PC-3 (cell line): Measurements from ENCODE around the gene PRELID1. TPM values are rescaled to one million over a fixed set of nuclear protein-coding genes. Genes with fewer than 3 reads are reported as not detected.

Experiments used
- ATAC-seq: fragments of 200-7000 bp; cut with Tn5 transposase; 2 replicates; pipeline ENCODE4 v1.9.1; 2020; ENCODE audit warnings: mild to moderate bottlenecking, moderate library complexity
- BruUV-seq: library from RNA; stranded (reverse); fragments of 400-500 nt; replicated peaks from 2 replicates; lab custom pipeline; 2021; lab: Mats Ljungman, UMichigan
- CTCF ChIA-PET: fragments of 300-600 bp; sonication (Branson Sonifier 250); formaldehyde crosslinking; loops from one replicate; lab custom pipeline; 2022; ENCODE audit warnings: antibody characterized with exemption; lab: Charles Lee
- POLR2A ChIA-PET: fragments of 300-600 bp; sonication (Branson Sonifier 250); formaldehyde crosslinking; loops from one replicate; lab custom pipeline; 2022; ENCODE audit warnings: antibody characterized with exemption; ENCODE audit not compliant: unreplicated experiment; lab: Charles Lee
- DNase-seq: peaks from one replicate; pipeline ENCODE4 v3.0.0-alpha.2; 2015
- H2AFZ ChIP-seq: fragments of 300-600 bp; sonication (generic); 2 replicates; pipeline ENCODE4 v1.6.0; 2016; ENCODE audit warnings: antibody characterized with exemption, low read length
- H3F3A ChIP-seq: fragments of 300-600 bp; sonication (generic); one replicate; pipeline ENCODE4 v1.6.0; 2017; ENCODE audit warnings: antibody characterized with exemption, low read length, control low read depth, mild to moderate bottlenecking; ENCODE audit not compliant: unreplicated experiment
- H3K27ac ChIP-seq: fragments of 300-600 bp; sonication (generic); 2 replicates; pipeline ENCODE4 v1.5.1; 2016; ENCODE audit warnings: mild to moderate bottlenecking, low read length
- H3K27me3 ChIP-seq: fragments of 300-600 bp; sonication (generic); 2 replicates; pipeline ENCODE4 v1.6.1; 2016; ENCODE audit warnings: low read length, mixed read lengths
- H3K36me3 ChIP-seq: fragments of 300-600 bp; sonication (generic); 2 replicates; pipeline ENCODE4 v1.6.1; 2016; ENCODE audit warnings: low read depth, mixed run types, low read length, mixed read lengths
- H3K4me1 ChIP-seq: fragments of 300-600 bp; sonication (generic); 2 replicates; pipeline ENCODE4 v1.5.1; 2016; ENCODE audit warnings: low read length; ENCODE audit not compliant: insufficient read depth
- H3K4me2 ChIP-seq: fragments of 300-600 bp; sonication (generic); 2 replicates; pipeline ENCODE4 v1.6.0; 2016; ENCODE audit warnings: low read length
- H3K4me3 ChIP-seq: fragments of 300-600 bp; sonication (generic); 2 replicates; pipeline ENCODE4 v1.5.1; 2016; ENCODE audit warnings: mild to moderate bottlenecking, low read length, mixed read lengths
- H3K79me2 ChIP-seq: fragments of 300-600 bp; sonication (generic); 2 replicates; pipeline ENCODE4 v1.6.1; 2017; ENCODE audit warnings: low read length, mixed read lengths
- H3K9ac ChIP-seq: fragments of 300-600 bp; sonication (generic); 2 replicates; pipeline ENCODE4 v1.6.0; 2016; ENCODE audit warnings: mild to moderate bottlenecking, low read length
- H3K9me2 ChIP-seq: fragments of 300-600 bp; sonication (generic); replicated peaks from 2 replicates; pipeline ENCODE4 v1.6.1; 2016; ENCODE audit warnings: mixed run types, low read length, mixed read lengths
- H3K9me3 ChIP-seq: fragments of 300-600 bp; sonication (generic); 2 replicates; pipeline ENCODE4 v1.6.1; 2016; ENCODE audit warnings: low read length, mixed read lengths
- H4K20me1 ChIP-seq: fragments of 300-600 bp; sonication (generic); 2 replicates; pipeline ENCODE4 v1.6.1; 2016; ENCODE audit warnings: low read length, mixed read lengths
- CTCF ChIP-seq: fragments of 300-600 bp; sonication (generic); conservative IDR thresholded peaks from 2 replicates; pipeline ENCODE4 v1.5.1; 2017; ENCODE audit warnings: antibody characterized with exemption, low read depth, mild to moderate bottlenecking, low read length
- EZH2 ChIP-seq: fragments of 300-600 bp; sonication (generic); IDR thresholded peaks from one replicate; pipeline ENCODE4 v1.6.1; 2017; ENCODE audit warnings: antibody characterized with exemption, mild to moderate bottlenecking, low read length; ENCODE audit not compliant: unreplicated experiment
- EZH2phosphoT487 ChIP-seq: fragments of 300-600 bp; sonication (generic); IDR thresholded peaks from 2 replicates; pipeline ENCODE4 v1.6.1; 2018; ENCODE audit warnings: mild to moderate bottlenecking, antibody characterized with exemption, low read length, borderline replicate concordance
- intact Hi-C: fragments of 100-400 bp; cut with micrococcal nuclease; formaldehyde crosslinking; loops from 2 replicates; pipeline ENCODE4 v1.9.0; 2023
- total RNA-seq: library from RNA; depleted of rRNA; stranded (reverse); fragments of >200 nt; gene quantifications from 2 replicates; pipeline ENCODE4 v1.2.3, GENCODE V29; 2014

The PRELID1 gene
- total RNA-seq, 1 experiment from 2014 or later, result 505 TPM

GRCh38 chr5:177265395-177265794 is 38.2 kb upstream of the PRELID1 start:
- Histone ChIP-seq H3K27ac (no peak overlapping the region), H3K27me3 (no peaks in the 10 kb centered on the region), H3K4me1 (peaks cover under 1% of the 10 kb centered on the region; the same call in 1 of the 2 replicates), H3K4me3 (no peak overlapping the region), H3K36me3 (peaks cover 39% of the 10 kb centered on the region), H3K9ac (no peak overlapping the region), H4K20me1 (no peaks in the 10 kb centered on the region), H3K9me3 (no peaks in the 10 kb centered on the region), H3K9me2 (no peaks in the 10 kb centered on the region), H3F3A (no peaks in the 10 kb centered on the region), H3K79me2 (no peaks in the 10 kb centered on the region), H3K4me2 (no peak overlapping the region), H2AFZ (no peak overlapping the region)
- intact Hi-C loops, result no loop called here
- TF ChIP-seq EZH2phosphoT487 (no peak), EZH2 (no peak), CTCF (no peak)
- no TSS peak for BruUV-seq
- POLR2A ChIA-PET, result no interaction called here
- CTCF ChIA-PET, result no interaction called here
- ATAC-seq (no peak), DNase-seq (no peak)

GRCh38 chr5:177269232-177269895 is 34.2 kb upstream of the PRELID1 start:
- H3K4me1 ChIP-seq, result peaks cover 8% of the 10 kb centered on the region; the same call in 1 of the 2 replicates
- H2AFZ ChIP-seq, result no peak overlapping the region
- H3K9ac ChIP-seq, result no peak overlapping the region
- intact Hi-C loops, result no loop called here
- no peaks in the 10 kb centered on the region for H3K27me3 ChIP-seq
- H3K9me3 ChIP-seq, result no peaks in the 10 kb centered on the region
- no peak overlapping the region for H3K4me2 ChIP-seq
- no peak overlapping the region for H3K27ac ChIP-seq
- no peaks in the 10 kb centered on the region for H3K79me2 ChIP-seq
- DNase-seq, result no peak
- no peaks in the 10 kb centered on the region for H4K20me1 ChIP-seq
- ChIA-PET POLR2A (no interaction called here), CTCF (no interaction called here)
- no peak for ATAC-seq
- TF ChIP-seq CTCF, result no peak
- TF ChIP-seq EZH2phosphoT487, result no peak
- TF ChIP-seq EZH2, result no peak
- peaks cover 43% of the 10 kb centered on the region for H3K36me3 ChIP-seq
- no TSS peak for BruUV-seq
- H3K4me3 ChIP-seq, result no peak overlapping the region
- H3K9me2 ChIP-seq, result no peaks in the 10 kb centered on the region
- no peaks in the 10 kb centered on the region for H3F3A ChIP-seq

GRCh38 chr5:177269976-177270375 is 33.6 kb upstream of the PRELID1 start:
- Histone ChIP-seq H3F3A (no peaks in the 10 kb centered on the region), H4K20me1 (no peaks in the 10 kb centered on the region), H3K9me2 (no peaks in the 10 kb centered on the region), H3K36me3 (peaks cover 44% of the 10 kb centered on the region), H3K9me3 (no peaks in the 10 kb centered on the region), H3K4me3 (no peak overlapping the region), H3K4me1 (peaks cover 8% of the 10 kb centered on the region; the same call in 1 of the 2 replicates), H3K9ac (no peak overlapping the region), H3K4me2 (no peak overlapping the region), H3K27ac (no peak overlapping the region), H3K27me3 (no peaks in the 10 kb centered on the region), H3K79me2 (no peaks in the 10 kb centered on the region), H2AFZ (no peak overlapping the region)
- no TSS peak for BruUV-seq
- TF ChIP-seq EZH2, result no peak
- ATAC-seq (no peak), DNase-seq (no peak)
- intact Hi-C loops, result no loop called here
- POLR2A ChIA-PET, result no interaction called here
- CTCF ChIA-PET, result interaction anchor here (0.6 kb wide), 1 partner anchor 16 kb away, joined by 3 read pairs; no protein-coding TSS in a partner anchor
